Breast epithelium (tissue), 3 donors: ENCODE measurements around the gene ZNF438.

Experiments used
- CTCF ChIP-seq, 3 donors: fragments of 450-650 bp; IDR thresholded peaks; one replicate each; pipeline ENCODE4 v1.5.1; 2016 to 2017; ENCODE audit warnings: antibody characterized with exemption in 3 of 3, mild to moderate bottlenecking in 3 of 3, moderate library complexity in 3 of 3
- POLR2A ChIP-seq: fragments of 450-650 bp; IDR thresholded peaks from one replicate; pipeline ENCODE4 v1.6.1; 2016; ENCODE audit warnings: antibody characterized with exemption, mild to moderate bottlenecking, moderate library complexity
- POLR2AphosphoS5 ChIP-seq, 3 donors: sonication (generic); formaldehyde crosslinking; IDR thresholded peaks; one replicate each; pipeline ENCODE4 v1.6.1; 2017; ENCODE audit warnings: antibody characterized with exemption in 3 of 3

- TF ChIP-seq CTCF (IDR thresholded peaks at IDR 0.05) (peak; percentile 40 to 78 (median 72)), POLR2AphosphoS5 (IDR thresholded peaks at IDR 0.05) (peak; percentile 48 to 84 (median 84)), POLR2A (peak; percentile 81)
These were observed at the start of gene ZNF438 for GRCh38 chr10:31031558-31032257.
